CD4-positive, alpha-beta memory T cell (primary cell): ENCODE measurements around the gene IRF1. TPM values are rescaled to one million over a fixed set of nuclear protein-coding genes. Genes with fewer than 3 reads are reported as not detected.
A peak's percentile ranks its signal among the peaks of the same experiment; 100 is the strongest.
"Not testable (repeated sequence)": the region's sequence is repeated elsewhere in the genome, so short reads cannot be mapped to it uniquely, and the experiment has no call there.

Source experiments
- CTCF ChIA-PET: fragments of 350-600 bp; sonication (Branson Sonifier 250); formaldehyde crosslinking; loops from one replicate; lab custom pipeline; 2021; ENCODE audit warnings: inconsistent platforms; ENCODE audit not compliant: partially characterized antibody; lab: Charles Lee
- POLR2A ChIA-PET: fragments of 350-600 bp; sonication (Branson Sonifier 250); formaldehyde crosslinking; loops from one replicate; lab custom pipeline; 2021; ENCODE audit not compliant: partially characterized antibody; lab: Charles Lee
- DNase-seq, 5 donors: peaks; one replicate each; pipeline versions ENCODE4 v3.0.0 to v3.0.0-alpha.2; 2020 to 2022; ENCODE audit warnings: mixed read lengths in 1 of 5
- H3K27ac ChIP-seq: one replicate; pipeline ENCODE4 v1.7.0; 2013; ENCODE audit warnings: low read depth, low read length
- H3K27me3 ChIP-seq: 2 replicates; pipeline ENCODE4 v1.7.0; 2013; ENCODE audit warnings: mild to moderate bottlenecking, low read length, moderate library complexity; ENCODE audit not compliant: insufficient read depth
- H3K36me3 ChIP-seq: 2 replicates; pipeline ENCODE4 v1.7.0; 2013; ENCODE audit warnings: mild to moderate bottlenecking, low read length, moderate library complexity; ENCODE audit not compliant: insufficient read depth
- H3K4me1 ChIP-seq: 2 replicates; pipeline ENCODE4 v1.7.0; 2013; ENCODE audit warnings: mild to moderate bottlenecking, low read length, moderate library complexity; ENCODE audit not compliant: insufficient read depth
- H3K4me3 ChIP-seq, 2 donors: one replicate each; pipeline ENCODE4 v1.7.0; 2013; ENCODE audit warnings: low read length in 2 of 2, mild to moderate bottlenecking in 1 of 2
- H3K9me3 ChIP-seq, 2 donors: one replicate each; pipeline ENCODE4 v1.7.0; 2013; ENCODE audit warnings: low read length in 2 of 2, control low read depth in 1 of 2; ENCODE audit not compliant: control insufficient read depth in 1 of 2
- H3K27ac Mint-ChIP-seq, 7 donors: one replicate each; pipeline ENCODE4 v1.8.0; 2020 to 2021; ENCODE audit warnings: mixed read lengths in 7 of 7, mild to moderate bottlenecking in 6 of 7, inconsistent platforms in 3 of 7, moderate library complexity in 3 of 7
- H3K27me3 Mint-ChIP-seq, 2 donors: one replicate each; pipeline ENCODE4 v1.8.0; 2020 to 2021; ENCODE audit warnings: mixed read lengths in 2 of 2
- H3K36me3 Mint-ChIP-seq, 2 donors: one replicate each; pipeline ENCODE4 v1.8.0; 2020 to 2021; ENCODE audit warnings: mixed read lengths in 2 of 2, inconsistent platforms in 1 of 2, mild to moderate bottlenecking in 1 of 2
- H3K4me1 Mint-ChIP-seq, 4 donors: one replicate each; pipeline ENCODE4 v1.8.0; 2020 to 2021; ENCODE audit warnings: mixed read lengths in 4 of 4, mild to moderate bottlenecking in 1 of 4
- H3K4me3 Mint-ChIP-seq, 8 donors: one replicate each; pipeline ENCODE4 v1.8.0; 2020 to 2021; ENCODE audit warnings: mixed read lengths in 8 of 8, mild to moderate bottlenecking in 7 of 8, moderate library complexity in 6 of 8, inconsistent platforms in 3 of 8
- H3K9me3 Mint-ChIP-seq, 8 donors: one replicate each; pipeline ENCODE4 v1.8.0; 2020 to 2021; ENCODE audit warnings: mixed read lengths in 8 of 8, mild to moderate bottlenecking in 5 of 8, inconsistent platforms in 3 of 8, moderate library complexity in 1 of 8
- intact Hi-C: fragments of 100-400 bp; cut with micrococcal nuclease; formaldehyde crosslinking; loops from one replicate; pipeline ENCODE4 v1.15.1; 2023
- polyA plus RNA-seq, 2 donors: library from polyadenylated mRNA; unstranded; fragments of 300-500 nt; fragmentation: Illumina TruSeq; gene quantifications; one replicate each; pipeline ENCODE4 v1.2.3, GENCODE V29; 2021
- total RNA-seq, 2 experiments: library from RNA; stranded (reverse); gene quantifications; one replicate each; pipeline ENCODE4 v1.2.3, GENCODE V29; 2021

Gene IRF1
- total and polyA plus RNA-seq, 4 experiments from 2014 or later = 192 to 237 (median 197) TPM

- Mint-ChIP-seq H3K4me3 (peak overlapping the region in 6 of 8 donors; percentile 20 to 42 (median 28)), H3K9me3 (no peaks in the 10 kb centered on the region), H3K27ac (peak overlapping the region; percentile 62 to 82 (median 78)), H3K4me1 (peaks cover 57 to 99% (median 83%) of the 10 kb centered on the region in 4 donors), H3K27me3 (no peaks in the 10 kb centered on the region), H3K36me3 (peaks cover 40 to 55% of the 10 kb centered on the region in 2 donors)
- Histone ChIP-seq H3K9me3 (no peaks in the 10 kb centered on the region), H3K4me1 (peaks cover 93% of the 10 kb centered on the region), H3K4me3 (no peak overlapping the region), H3K36me3 (peaks cover 20% of the 10 kb centered on the region), H3K27ac (no peak overlapping the region), H3K27me3 (no peaks in the 10 kb centered on the region)
- intact Hi-C loops = no loop called here
- POLR2A ChIA-PET = interaction anchor here (0.6 to 17.3 kb wide), 8 partner anchors 7 to 45 kb away, joined by 3 to 267 read pairs (median 7); no protein-coding TSS in a partner anchor
- CTCF ChIA-PET = no interaction called here
- DNase-seq = no peak
These were observed 45.5 kb downstream of the IRF1 start for GRCh38 chr5:132444841-132445639.

- CTCF ChIA-PET = interaction anchor here (1.1 to 1.9 kb wide), 2 partner anchors 11 to 21 kb away, joined by 3 to 7 read pairs; no protein-coding TSS in a partner anchor
- H3K4me1 Mint-ChIP-seq = peaks cover 61 to 99% (median 88%) of the 10 kb centered on the region in 4 donors
- peaks cover 31 to 50% of the 10 kb centered on the region in 2 donors for H3K36me3 Mint-ChIP-seq
These were observed 46.5 kb downstream of the IRF1 start for GRCh38 chr5:132444061-132444460.

GRCh38 chr5:132439521-132440089, 51.0 kb downstream of the IRF1 start:
- Mint-ChIP-seq H3K27ac (peak overlapping the region; percentile 84 to 96 (median 87)), H3K4me3 (peak overlapping the region in 4 of 8 donors; percentile 20 to 62 (median 48)), H3K9me3 (no peaks in the 10 kb centered on the region), H3K27me3 (no peaks in the 10 kb centered on the region), H3K4me1 (peaks cover 60 to 99% (median 87%) of the 10 kb centered on the region in 4 donors), H3K36me3 (peaks cover 24 to 43% of the 10 kb centered on the region in 2 donors)
- ChIA-PET CTCF (interaction anchor here (0.7 to 6.5 kb wide), 11 partner anchors 9 to 61 kb away, joined by 3 to 48 read pairs (median 6); no protein-coding TSS in a partner anchor), POLR2A (interaction anchor here (1.0 to 19.7 kb wide), 10 partner anchors 9 to 57 kb away, joined by 4 to 494 read pairs (median 40); partner anchors contain the start of gene IRF1)
- DNase-seq = no peak
- Histone ChIP-seq H3K4me3 (no peak overlapping the region), H3K27me3 (no peaks in the 10 kb centered on the region), H3K4me1 (peaks cover 99% of the 10 kb centered on the region), H3K36me3 (peaks cover 5% of the 10 kb centered on the region), H3K9me3 (no peaks in the 10 kb centered on the region), H3K27ac (peak overlapping the region; percentile 37)
- intact Hi-C loops = no loop called here

More at GRCh38 chr5:132444061-132444460, 46.5 kb downstream of the IRF1 start:
- Histone ChIP-seq H3K27ac (no peak overlapping the region), H3K36me3 (peaks cover 13% of the 10 kb centered on the region), H3K4me3 (no peak overlapping the region), H3K4me1 (peaks cover 96% of the 10 kb centered on the region), H3K27me3 (no peaks in the 10 kb centered on the region), H3K9me3 (no peaks in the 10 kb centered on the region)
- H3K9me3 Mint-ChIP-seq = no peaks in the 10 kb centered on the region
- intact Hi-C loops = no loop called here
- H3K4me3 Mint-ChIP-seq = peak overlapping the region in 2 of 8 donors; percentile 8 to 26
- H3K27me3 Mint-ChIP-seq = no peaks in the 10 kb centered on the region
- peak overlapping the region in 6 of 7 donors; percentile 62 to 82 (median 75) for H3K27ac Mint-ChIP-seq
- POLR2A ChIA-PET = interaction anchor here (0.8 to 17.3 kb wide), 8 partner anchors 12 to 47 kb away, joined by 3 to 267 read pairs (median 4); partner anchors contain the start of gene IRF1
- DNase-seq = no peak

GRCh38 chr5:132438917-132439316, 51.7 kb downstream of the IRF1 start:
- Mint-ChIP-seq H3K4me1 (peaks cover 63 to 99% (median 87%) of the 10 kb centered on the region in 4 donors), H3K4me3 (peak overlapping the region in 6 of 8 donors; percentile 2 to 62 (median 42)), H3K27ac (peak overlapping the region; percentile 84 to 96 (median 87)), H3K27me3 (no peaks in the 10 kb centered on the region), H3K36me3 (peaks cover 24 to 46% of the 10 kb centered on the region in 2 donors), H3K9me3 (no peaks in the 10 kb centered on the region)
- Histone ChIP-seq H3K4me3 (no peak overlapping the region), H3K27ac (peak overlapping the region; percentile 37), H3K9me3 (no peaks in the 10 kb centered on the region), H3K36me3 (peaks cover 4% of the 10 kb centered on the region), H3K27me3 (no peaks in the 10 kb centered on the region), H3K4me1 (peaks cover 99% of the 10 kb centered on the region)
- ChIA-PET POLR2A (interaction anchor here (1.8 to 19.7 kb wide), 9 partner anchors 10 to 57 kb away, joined by 5 to 494 read pairs (median 40); partner anchors contain the start of gene IRF1), CTCF (interaction anchor here (0.7 to 6.5 kb wide), 14 partner anchors 8 to 62 kb away, joined by 3 to 48 read pairs (median 8); no protein-coding TSS in a partner anchor)
- no peak for DNase-seq
- intact Hi-C loops = no loop called here

- intact Hi-C loops, H3K36me3 ChIP-seq, DNase-seq, H3K27me3 ChIP-seq, H3K9me3 ChIP-seq, H3K27me3 Mint-ChIP-seq, H3K9me3 Mint-ChIP-seq: not testable (repeated sequence)
- H3K4me3 ChIP-seq = peak overlapping the region; percentile 4 to 8
- Mint-ChIP-seq H3K36me3 (peaks cover 22 to 46% of the 10 kb centered on the region in 2 donors), H3K27ac (peak overlapping the region; percentile 89 to 96 (median 92)), H3K4me3 (peak overlapping the region in 7 of 8 donors; percentile 57 to 85 (median 72)), H3K4me1 (peaks cover 63 to 97% (median 83%) of the 10 kb centered on the region in 4 donors)
- H3K27ac ChIP-seq = peak overlapping the region; percentile 60
- CTCF ChIA-PET = interaction anchor here (0.7 to 6.5 kb wide), 15 partner anchors 8 to 63 kb away, joined by 3 to 48 read pairs (median 8); partner anchors contain the start of gene IRF1
- H3K4me1 ChIP-seq = peaks cover 98% of the 10 kb centered on the region
- POLR2A ChIA-PET = interaction anchor here (0.8 to 19.7 kb wide), 11 partner anchors 10 to 58 kb away, joined by 3 to 494 read pairs (median 39); partner anchors contain the start of gene IRF1
These were observed 52.3 kb downstream of the IRF1 start for GRCh38 chr5:132438267-132438645.

GRCh38 chr5:132437604-132438266, 52.8 kb downstream of the IRF1 start:
- intact Hi-C loops = loop anchor here (1.0 to 2.0 kb wide), 2 partner anchors 10 to 17 kb away; no protein-coding TSS in a partner anchor
- CTCF ChIA-PET = interaction anchor here (0.7 to 6.5 kb wide), 12 partner anchors 10 to 63 kb away, joined by 3 to 48 read pairs (median 8); partner anchors contain the start of gene IRF1

More at GRCh38 chr5:132437604-132438266, 52.8 kb downstream of the IRF1 start:
- H3K27ac Mint-ChIP-seq = peak overlapping the region; percentile 89 to 96 (median 92)
- peaks cover 64 to 97% (median 83%) of the 10 kb centered on the region in 4 donors for H3K4me1 Mint-ChIP-seq
- H3K9me3 Mint-ChIP-seq = no peaks in the 10 kb centered on the region
- no peaks in the 10 kb centered on the region for H3K27me3 Mint-ChIP-seq
- Histone ChIP-seq H3K27me3 (no peaks in the 10 kb centered on the region), H3K27ac (peak overlapping the region; percentile 60), H3K4me3 (peak overlapping the region; percentile 4 to 8), H3K4me1 (peaks cover 99% of the 10 kb centered on the region), H3K9me3 (no peaks in the 10 kb centered on the region), H3K36me3 (no peaks in the 10 kb centered on the region)
- peak; percentile 49 to 75 (median 52) for DNase-seq
- POLR2A ChIA-PET = interaction anchor here (0.8 to 19.7 kb wide), 13 partner anchors 9 to 119 kb away, joined by 3 to 494 read pairs (median 24); partner anchors contain the start of genes IRF1 and RAD50
- peak overlapping the region; percentile 52 to 85 (median 70) for H3K4me3 Mint-ChIP-seq
- peaks cover 22 to 46% of the 10 kb centered on the region in 2 donors for H3K36me3 Mint-ChIP-seq
